HG03066 (cell line): ENCODE measurements around the gene MITF.
"Not testable (repeated sequence)": the region's sequence is repeated elsewhere in the genome, so short reads cannot be mapped to it uniquely, and the experiment has no call there.

Experiments
- ATAC-seq: cut with Tn5 transposase; IDR thresholded peaks from one replicate; pipeline ENCODE4 v1.9.1; 2021; ENCODE audit warnings: low read depth; ENCODE audit not compliant: unreplicated experiment

The MITF gene

DNA sequence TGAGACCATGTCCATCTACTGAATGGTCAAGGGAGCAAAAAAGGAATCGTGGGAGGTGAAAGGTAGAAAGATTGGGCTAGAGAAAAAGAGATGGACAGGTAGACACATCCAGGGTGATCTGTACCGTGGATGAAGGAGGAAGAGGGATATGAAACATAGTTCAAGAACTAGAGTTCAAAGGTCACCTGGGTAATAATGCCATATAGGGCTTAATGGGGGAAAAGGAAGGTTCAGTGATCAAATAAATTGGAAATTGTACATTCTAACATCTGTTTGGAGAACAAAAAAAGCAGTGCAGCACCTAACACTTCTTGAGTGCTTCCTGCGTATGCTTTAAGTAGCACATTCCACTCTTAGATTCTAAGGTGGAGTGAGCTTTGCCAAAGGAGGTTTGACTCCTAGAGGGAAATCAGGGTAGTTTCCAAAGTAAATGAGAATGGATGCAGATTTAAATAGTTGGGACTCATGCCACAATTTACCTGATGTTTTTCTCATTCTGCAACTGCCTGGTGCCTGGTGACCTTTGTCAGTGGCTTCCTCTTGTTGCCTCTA, 46.6 kb downstream of the MITF start:
- no peak for ATAC-seq

DNA sequence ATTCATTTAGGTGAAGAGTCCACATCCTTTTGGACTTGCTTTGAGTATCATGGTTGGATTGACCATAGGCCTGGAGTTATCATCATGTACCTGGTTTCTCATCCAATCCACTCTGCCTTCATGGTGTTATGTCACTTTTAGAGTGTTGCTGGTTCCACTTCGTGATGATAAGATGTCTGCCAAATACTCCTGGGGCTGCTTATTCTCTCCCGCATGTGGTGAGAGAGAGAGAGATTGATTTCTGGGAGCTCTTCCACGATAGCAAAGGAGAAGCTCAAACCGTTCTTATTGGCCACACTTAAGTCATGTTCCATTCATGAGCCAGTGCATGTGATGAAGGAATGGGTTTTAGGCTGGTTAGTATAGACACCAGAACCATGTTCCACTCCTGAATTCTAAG, 47.6 kb downstream of the MITF start:
- ATAC-seq: no peak

DNA sequence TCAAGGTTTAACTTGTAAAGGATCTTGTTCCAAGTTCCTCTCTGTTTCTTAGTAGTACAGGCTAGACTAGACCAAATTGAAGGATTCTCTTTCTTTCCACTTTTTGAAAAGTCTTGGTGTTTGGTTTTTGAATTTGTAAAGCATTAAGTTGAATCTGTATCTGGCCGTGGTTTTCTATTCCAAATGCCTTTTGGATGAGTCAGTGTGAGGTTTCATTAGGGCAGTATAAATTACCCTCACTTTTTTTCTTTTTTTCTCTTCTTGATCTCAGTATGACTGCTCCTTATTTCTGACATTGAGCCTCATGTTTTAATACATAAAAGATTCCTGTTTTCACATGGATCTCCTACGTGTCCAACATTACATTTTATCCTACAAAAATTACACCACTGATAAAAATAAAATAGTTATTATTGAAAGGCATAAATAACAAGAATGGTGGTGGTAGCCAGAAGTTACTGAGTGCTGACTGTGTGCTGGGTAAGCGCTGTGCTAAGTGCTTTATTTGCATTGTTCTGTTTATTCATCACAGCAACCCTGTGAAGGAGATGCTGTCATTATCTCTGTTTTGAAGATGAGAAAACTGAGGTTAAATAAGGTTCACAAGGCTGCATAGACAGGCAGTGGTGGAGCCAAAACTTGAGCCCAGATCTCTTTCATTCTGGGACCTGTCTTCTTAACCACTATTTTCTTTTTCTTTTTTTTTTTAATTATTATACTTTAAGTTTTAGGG, 48.3 kb downstream of the MITF start:
- no peak for ATAC-seq

DNA sequence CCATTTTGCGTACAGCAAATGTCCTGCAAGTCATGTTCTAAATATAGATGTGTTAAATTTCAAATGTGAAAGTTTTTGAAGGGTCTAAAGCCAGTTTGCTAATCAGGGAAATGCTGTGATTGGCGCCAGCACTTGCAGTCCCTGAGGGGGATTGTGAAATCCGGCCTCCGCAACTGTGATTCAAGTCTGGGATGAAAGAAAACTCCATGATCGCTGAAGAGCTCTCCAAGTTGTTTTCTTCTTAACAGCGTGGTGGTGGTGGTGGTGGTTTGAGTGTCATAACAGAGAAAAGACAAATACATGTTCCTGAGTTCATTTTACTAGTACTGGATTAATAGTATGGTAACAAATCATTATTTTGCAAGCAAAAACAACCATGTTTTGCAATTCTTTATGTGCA, 51.8 kb downstream of the MITF start:
- no peak for ATAC-seq

DNA sequence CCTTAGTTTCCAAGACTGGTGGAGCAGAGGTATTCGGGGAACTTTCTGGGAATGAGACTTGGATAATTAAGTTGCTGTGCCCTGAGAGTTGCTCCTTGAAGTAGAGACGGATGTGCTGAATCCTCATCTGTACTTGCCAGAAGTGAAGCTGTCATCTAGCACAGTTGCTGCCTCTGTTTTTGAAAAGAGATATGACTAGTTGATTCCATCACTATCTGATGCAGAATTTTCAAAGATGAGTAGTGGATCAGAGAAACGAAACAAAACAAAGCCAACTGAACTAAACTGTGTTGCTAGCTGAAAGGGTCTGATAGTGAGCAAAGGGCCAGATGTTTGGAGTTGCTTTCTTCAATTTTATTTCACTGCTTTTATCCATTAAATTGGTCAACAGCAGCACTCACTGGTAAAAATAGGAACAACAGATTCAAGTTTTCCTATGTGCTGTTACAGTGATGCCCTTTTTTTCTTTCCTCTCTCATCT, 52.7 kb downstream of the MITF start:
- ATAC-seq: no peak

DNA sequence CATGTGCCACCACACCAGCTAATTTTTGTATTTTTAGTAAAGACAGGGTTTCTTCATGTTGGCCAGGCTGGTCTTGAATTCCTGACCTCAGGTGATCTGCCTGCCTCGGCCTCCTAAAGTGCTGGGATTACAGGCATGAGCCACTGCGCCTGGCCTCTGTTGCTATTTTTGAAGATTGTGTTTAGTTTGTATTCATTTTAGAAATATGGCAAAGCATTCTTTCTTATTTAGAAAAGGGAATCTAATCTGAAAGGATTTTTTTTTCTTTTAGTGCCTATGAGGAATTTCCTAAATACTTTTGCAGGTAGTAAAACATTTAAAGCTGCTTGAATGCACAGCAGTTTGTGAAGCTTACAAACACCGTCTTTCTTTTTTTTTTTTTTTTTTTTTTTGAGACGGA, 56.9 kb downstream of the MITF start:
- not testable (repeated sequence) for ATAC-seq

DNA sequence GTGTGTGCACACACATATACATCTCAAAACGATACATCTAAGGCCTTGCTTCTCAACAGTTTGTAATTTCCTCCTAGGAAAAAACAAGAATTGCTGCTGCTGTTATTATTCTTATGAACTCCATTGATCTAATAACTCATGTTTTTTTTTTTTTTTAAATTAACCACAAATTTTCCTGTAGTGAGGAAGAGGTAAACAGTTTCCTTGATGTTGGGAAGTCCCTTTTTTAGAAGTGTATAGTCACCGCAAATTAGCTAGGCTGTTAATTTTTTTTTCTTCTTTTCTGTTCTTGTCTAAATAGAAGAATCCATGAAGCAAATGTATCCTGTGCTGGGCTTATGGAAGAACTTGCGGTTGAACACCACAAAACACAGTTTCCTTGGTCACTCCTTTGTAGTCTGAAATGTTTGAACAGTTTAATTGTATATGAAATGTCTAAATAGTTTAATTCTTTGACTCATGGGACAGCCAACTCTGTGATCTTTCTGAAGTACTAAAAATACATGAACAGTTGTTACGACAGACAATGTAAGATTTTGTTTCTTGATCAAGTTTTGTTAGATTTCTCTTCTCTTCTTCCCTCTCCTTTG, 64.5 kb downstream of the MITF start:
- no peak for ATAC-seq

DNA sequence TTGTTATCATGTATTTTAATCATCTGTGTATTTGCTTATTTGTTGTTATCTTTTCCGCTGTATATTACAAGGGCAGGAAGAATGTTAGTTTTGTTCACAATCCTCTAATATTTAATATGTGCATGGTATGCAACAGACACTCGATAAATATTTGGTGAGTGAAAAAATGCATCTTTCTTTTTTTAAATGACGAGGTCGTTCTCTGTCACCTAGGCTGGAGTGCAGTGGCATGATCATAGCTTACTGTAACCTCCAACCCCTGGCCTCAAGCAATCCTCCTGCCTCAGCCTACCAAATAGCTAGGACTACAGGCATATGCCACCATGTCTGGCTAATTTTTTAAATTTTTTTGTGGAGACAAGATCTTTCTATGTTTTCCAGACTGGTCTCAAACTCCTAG, 66.2 kb downstream of the MITF start:
- no peak for ATAC-seq

DNA sequence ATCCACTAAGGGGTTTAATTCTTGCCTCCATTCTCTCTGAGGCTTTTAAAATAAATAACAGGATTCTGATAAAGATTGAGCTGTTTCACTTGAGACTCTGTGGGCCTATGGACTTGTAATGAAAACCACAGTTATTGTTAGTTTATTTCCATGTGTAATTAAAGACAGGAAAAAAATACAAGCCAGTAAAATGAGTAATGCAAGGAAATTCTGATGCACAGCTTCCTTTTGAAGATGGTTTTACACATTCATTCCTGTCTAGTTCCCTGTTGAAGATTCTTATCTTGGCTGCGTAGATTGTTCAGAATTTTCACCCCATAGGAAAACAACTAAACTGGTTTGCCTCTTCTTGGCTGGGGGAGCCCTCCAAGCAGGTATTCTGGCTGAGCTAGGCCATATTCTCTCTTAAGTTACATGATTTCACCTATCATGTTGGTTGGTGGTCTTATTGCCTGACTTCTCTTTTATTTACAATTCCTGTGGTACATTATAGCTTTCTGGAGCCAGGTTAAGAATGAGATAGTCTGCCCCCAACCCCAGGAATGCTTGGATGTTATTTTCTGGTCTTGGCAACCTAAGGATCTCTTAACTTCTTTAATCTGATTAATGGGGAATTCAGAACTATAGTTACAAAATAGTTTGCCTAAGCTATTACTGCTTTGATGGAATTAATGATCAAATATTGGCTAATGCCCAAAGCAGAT, 67.6 kb downstream of the MITF start:
- ATAC-seq: no peak

DNA sequence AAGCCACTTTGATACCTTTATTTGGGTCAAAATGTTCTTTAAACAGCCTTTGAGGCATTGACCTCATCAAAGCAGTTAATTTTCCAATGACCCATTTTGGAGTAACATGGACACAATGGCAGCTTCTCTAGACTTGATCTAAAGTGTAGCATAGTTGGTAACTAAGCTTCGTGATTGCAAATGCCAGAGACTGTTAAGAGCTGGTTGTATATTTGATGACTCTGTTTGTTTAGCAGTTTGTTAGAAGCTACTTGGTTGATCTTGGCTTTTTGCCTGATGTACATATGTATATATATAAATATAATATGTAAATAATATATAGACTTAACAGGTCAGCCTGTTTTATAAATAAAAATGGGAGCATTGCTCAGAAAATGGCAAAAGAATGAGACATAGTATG, 68.4 kb downstream of the MITF start:
- ATAC-seq: no peak

DNA sequence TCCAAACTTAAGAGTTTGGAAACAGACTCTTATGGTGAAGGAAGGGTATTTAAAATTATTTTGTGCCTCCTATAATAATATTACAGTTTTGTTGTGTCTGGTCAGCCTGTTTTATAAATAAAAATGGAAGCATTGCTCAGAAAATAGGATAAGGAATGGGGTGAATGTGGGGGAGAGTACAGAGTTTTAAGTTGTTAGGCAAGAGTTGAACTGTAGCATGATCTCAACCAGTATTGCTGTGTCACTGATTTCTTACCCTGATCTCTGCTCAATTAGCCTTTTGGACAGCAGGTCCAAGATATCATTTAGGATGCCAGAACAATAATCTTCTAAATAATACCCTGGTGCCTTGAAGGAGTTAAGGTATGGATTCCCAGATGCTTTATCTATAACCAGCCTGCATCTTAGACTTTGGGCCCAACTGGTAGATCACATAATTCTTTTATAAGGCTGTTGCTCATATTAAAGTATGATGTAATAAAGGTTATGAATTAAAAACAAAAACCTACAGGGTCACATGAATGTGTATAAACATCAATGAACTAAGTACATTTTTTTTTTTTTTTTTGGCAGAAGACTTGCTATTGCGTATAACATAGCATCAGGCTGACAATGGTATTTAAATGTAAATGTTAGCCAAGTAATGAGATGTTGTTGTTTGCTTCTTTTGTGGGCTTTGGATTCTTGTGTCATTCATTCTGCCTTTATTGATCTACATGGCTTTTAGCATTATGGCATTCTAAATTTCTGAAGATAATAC, 70.0 kb downstream of the MITF start:
- ATAC-seq: no peak

DNA sequence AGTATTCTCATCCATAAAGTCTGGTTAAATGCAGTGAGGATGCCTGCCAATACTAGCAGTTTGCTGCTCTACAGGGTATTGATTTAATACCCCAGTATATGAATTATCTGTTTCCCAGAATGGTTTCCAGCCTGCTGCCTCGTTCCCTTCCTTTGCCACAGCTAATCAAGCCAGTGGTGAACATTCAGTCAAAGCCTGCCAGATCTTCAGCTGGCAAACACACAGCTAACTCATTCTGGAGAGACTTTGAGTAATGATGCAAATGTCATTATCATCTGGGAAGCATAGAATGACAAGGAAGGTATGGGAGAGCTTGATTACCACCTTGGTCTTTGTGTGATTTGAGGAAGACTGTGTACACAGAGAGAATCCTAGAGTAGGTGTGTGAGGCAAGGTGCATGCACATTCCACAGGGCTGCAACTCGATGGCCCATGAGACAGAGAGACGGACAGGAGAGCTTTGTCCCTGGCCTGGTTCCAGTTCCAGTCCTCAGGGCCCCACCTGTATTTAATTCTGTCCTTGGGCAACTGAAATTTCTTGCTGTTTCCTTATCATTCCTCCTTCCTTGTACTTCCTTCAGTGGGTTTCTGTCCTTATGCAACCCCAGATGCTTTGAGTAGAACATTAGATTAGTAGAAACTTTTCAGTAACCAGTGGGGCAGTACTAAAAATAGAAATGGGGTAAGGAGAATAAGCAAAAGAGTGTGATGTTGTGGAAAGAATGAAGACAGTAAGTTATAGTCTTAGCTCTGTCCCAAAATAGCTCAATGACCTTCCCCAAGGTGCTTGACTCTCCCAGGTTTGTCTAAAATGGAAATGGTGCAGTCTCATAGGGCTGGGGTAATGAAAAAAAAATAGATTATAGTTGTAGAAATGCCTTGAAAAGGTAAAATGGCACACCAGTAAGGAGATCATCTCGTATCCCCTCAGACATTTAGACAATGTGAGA, 72.5 kb downstream of the MITF start:
- no peak for ATAC-seq

DNA sequence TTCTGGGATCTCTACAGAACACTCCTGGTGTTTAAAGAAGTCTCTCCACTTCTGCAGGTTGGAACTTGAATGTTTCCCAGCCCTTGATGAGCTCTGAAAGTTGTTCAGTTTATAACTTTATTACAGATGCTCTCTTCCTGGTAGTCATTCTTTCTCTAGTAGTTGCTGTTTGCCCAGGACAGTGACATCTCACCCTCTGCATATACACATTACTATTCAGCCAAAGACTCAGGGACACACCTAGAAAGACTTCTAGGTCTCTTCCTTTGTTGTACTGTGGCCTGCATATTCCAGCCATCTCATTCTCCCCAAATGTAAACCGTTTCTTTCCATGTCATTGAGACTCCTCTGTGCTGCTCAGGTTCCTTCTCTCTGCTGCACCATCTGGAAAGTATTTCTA, 76.7 kb downstream of the MITF start:
- ATAC-seq: no peak

DNA sequence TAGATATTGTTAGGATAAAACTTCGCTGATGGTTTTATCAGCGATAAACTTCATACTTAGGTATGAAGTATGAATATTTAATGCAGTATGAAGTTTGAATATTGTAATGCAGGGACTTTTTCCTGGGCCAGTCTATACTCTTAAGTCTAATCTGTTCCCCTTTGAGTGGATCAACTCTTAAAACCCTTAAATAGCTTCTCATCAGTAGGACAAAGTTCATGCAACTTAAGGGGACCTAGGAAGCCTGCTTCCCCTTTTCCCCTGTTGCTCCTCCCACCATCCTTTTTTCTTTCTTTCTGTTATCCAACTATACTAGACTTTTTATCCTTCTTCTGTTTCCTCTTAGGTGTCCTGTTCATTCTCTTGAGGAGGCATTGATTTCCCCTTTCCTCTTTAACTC, 78.7 kb downstream of the MITF start:
- no peak for ATAC-seq

DNA sequence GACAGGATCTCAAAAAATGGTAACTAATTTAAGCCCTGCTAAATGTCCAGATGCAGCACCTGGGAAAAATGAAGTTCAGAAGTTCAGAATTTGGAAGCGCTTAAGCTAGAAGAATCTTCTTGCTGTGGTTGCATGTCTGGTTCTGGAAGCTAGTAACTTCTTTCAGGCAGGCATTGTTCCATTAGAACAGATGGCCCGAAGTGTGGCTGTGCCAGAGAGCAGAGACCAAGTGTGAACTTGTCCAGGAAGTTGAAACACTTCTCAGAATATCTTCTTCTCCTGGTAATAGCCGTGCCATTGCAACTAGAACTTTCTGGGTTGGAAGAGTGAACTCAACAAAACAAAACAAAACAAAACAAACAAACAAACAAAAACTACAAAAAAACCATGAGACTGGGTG, 80.0 kb downstream of the MITF start:
- no peak for ATAC-seq

DNA sequence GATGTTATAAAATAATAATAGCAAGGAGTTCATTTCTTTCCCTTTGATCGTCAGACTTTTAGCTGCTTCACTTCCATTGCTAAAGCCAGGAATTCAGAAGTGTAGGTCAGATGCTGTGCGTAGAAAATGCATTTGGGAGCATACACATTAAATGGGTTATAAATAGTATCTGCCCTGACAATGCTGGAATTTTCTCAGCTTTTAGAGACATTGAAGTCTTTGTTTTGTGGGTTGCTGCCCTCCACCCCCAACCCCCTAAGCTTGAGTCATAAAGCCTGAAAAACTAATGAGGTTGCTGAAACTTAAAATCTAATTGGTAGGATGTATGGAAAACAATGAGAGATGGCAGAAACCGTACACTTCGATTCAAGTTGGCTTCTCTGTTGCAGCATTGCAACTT, 81.9 kb downstream of the MITF start:
- ATAC-seq: no peak

DNA sequence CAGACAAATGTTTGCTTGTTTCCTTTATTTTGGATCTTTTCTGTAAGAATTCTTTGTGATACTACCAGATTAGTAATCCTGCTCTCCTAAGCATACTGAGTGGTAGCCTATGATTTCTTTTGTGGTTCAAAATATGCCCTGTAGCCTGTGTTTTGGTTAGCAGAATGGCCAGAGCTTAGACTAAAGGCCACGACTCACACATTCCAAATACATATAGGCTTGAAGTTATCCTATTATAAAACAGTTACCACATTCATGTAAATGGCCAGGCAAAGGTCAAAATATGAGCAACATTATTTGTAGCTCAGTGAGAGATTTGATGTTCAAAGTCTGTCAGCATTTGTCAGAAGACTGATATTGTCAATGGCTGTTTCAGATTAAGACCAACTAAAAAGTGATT, 84.5 kb downstream of the MITF start:
- no peak for ATAC-seq

DNA sequence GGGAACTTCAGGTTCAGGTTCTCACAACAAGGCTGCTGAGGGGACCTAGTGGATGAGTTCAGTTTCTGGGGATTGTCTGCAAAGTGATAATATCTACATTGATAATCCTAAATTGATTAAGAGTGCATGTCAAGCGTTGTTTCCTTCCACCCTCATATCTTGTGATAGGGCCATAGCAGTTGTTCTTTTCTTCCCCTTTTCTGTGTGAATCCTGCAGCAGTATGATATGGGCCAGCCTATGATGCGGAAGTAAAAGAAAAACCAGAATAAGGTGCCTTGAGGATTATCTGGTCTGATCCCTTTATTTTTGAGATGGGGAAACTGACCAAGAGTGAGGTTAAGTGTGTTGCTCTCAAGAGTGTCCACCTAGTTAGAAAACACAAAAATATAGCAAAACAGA, 86.2 kb downstream of the MITF start:
- ATAC-seq: no peak

DNA sequence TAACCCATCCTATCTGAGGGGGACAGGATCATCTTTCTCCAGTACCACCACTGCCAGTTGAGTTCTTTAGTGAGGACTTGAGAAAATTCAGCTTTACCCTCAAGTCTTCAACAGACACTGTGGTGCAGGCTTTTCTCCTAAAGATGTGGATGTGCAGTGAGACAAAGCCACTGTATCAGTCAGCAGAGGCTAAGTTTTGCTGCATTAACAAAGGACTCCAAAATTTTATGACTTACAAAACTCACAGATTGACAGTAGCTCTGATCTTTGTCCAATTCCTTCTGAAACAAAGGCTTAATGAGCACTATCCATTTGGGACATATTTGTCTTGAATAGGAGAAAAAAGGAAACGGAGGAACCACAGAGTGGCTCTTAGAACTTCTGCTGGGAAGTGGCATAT, 87.9 kb downstream of the MITF start:
- no peak for ATAC-seq

DNA sequence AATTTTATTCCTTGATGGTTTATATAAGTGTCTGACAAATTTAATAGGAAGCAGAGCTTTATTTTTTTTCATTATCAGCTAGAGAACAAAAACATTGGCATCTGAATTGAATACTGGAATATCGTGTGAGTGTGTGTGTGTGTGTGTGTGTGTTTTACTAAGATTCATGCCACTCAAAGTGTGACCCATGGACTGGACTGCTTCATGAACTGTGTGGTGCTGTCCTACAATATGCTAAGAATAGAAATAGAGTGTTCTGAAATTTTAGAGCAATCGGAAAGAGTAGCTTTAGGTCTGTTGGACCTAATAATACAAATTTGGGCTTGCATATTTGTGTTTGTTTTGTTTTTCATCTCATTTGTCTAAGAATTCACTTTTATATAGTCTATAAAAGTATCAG, 89.6 kb downstream of the MITF start:
- ATAC-seq: no peak
